HG03196 (cell line): ENCODE results near the gene SETX.
"Not testable (repeated sequence)": the region's sequence is repeated elsewhere in the genome, so short reads cannot be mapped to it uniquely, and the experiment has no call there.

Source experiments
- ATAC-seq: cut with Tn5 transposase; IDR thresholded peaks from one replicate; pipeline ENCODE4 v1.9.1; 2021; ENCODE audit not compliant: unreplicated experiment

The SETX gene

GRCh38 chr9:132354637-132355355, at the start of gene SETX:
SETX (minus strand) TSS chr9:132354986; CDS start chr9:132349428, 5,558 bp downstream.
- ATAC-seq: peak; percentile 83

GRCh38 chr9:132404228-132404881, 49.6 kb upstream of the SETX start:
- no peak for ATAC-seq

GRCh38 chr9:132401824-132402223, 47.0 kb upstream of the SETX start:
- no peak for ATAC-seq

GRCh38 chr9:132395560-132395959, 40.8 kb upstream of the SETX start:
- ATAC-seq: no peak

GRCh38 chr9:132391449-132391848, 36.7 kb upstream of the SETX start:
- no peak for ATAC-seq

GRCh38 chr9:132390966-132391365, 36.2 kb upstream of the SETX start:
- no peak for ATAC-seq

GRCh38 chr9:132387133-132387532, 32.3 kb upstream of the SETX start:
- no peak for ATAC-seq

- ATAC-seq: peak; percentile 40
These were observed 29.6 kb upstream of the SETX start for GRCh38 chr9:132384376-132384775.

GRCh38 chr9:132383462-132383883, 28.7 kb upstream of the SETX start:
- ATAC-seq: peak; percentile 41

- ATAC-seq: peak; percentile 58
These were observed 27.3 kb upstream of the SETX start for GRCh38 chr9:132381966-132382541.

- ATAC-seq: not testable (repeated sequence)
These were observed 23.6 kb upstream of the SETX start for GRCh38 chr9:132378416-132378815.

- ATAC-seq: not testable (repeated sequence)
These were observed 23.0 kb upstream of the SETX start for GRCh38 chr9:132377769-132378168.

- no peak for ATAC-seq
These were observed 17.6 kb upstream of the SETX start for GRCh38 chr9:132372177-132373095.

- ATAC-seq: no peak
These were observed 15.8 kb upstream of the SETX start for GRCh38 chr9:132370592-132370991.

- ATAC-seq: no peak
These were observed 14.6 kb upstream of the SETX start for GRCh38 chr9:132369421-132369820.

GRCh38 chr9:132367613-132368313, 13.0 kb upstream of the SETX start:
- no peak for ATAC-seq

- ATAC-seq: no peak
These were observed 11.7 kb upstream of the SETX start for GRCh38 chr9:132366481-132366880.

- no peak for ATAC-seq
These were observed 11.2 kb upstream of the SETX start for GRCh38 chr9:132365986-132366385.

GRCh38 chr9:132364068-132364467, 9.3 kb upstream of the SETX start:
- ATAC-seq: no peak

GRCh38 chr9:132357764-132358163, 3.0 kb upstream of the SETX start:
- no peak for ATAC-seq
